PC-9 (cell line): ENCODE data around the gene C1QL3. TPM values are rescaled to one million over a fixed set of nuclear protein-coding genes. Genes with fewer than 3 reads are reported as not detected.
A peak's percentile ranks its signal among the peaks of the same experiment; 100 is the strongest.

Experiments
- BruUV-seq: library from RNA; stranded (reverse); fragments of 400-500 nt; replicated peaks from 2 replicates; lab custom pipeline; 2021; lab: Mats Ljungman, UMichigan
- CTCF ChIA-PET: fragments of 300-600 bp; sonication (Branson Sonifier 250); formaldehyde crosslinking; loops from one replicate; lab custom pipeline; 2022; ENCODE audit warnings: antibody characterized with exemption; lab: Charles Lee
- POLR2A ChIA-PET: fragments of 300-600 bp; sonication (Branson Sonifier 250); formaldehyde crosslinking; loops from one replicate; lab custom pipeline; 2022; ENCODE audit warnings: antibody characterized with exemption; ENCODE audit not compliant: unreplicated experiment; lab: Charles Lee
- DNase-seq, 2 experiments: peaks; one replicate each; pipeline versions ENCODE4 v3.0.0 to v3.0.0-alpha.2; 2015 to 2022; ENCODE audit warnings: mixed read lengths in 1 of 2
- H2AFZ ChIP-seq: fragments of 200-600 bp; sonication (generic); 2 replicates; pipeline ENCODE4 v1.8.1; 2017; ENCODE audit warnings: antibody characterized with exemption
- H3F3A ChIP-seq: fragments of 200-600 bp; sonication (generic); 2 replicates; pipeline ENCODE4 v1.8.1; 2017; ENCODE audit warnings: antibody characterized with exemption, mild to moderate bottlenecking, low read depth; ENCODE audit not compliant: insufficient read depth
- H3K27ac ChIP-seq: fragments of 200-600 bp; sonication (generic); 2 replicates; pipeline ENCODE4 v1.6.1; 2016; ENCODE audit warnings: mixed run types
- H3K27me3 ChIP-seq: fragments of 200-600 bp; sonication (generic); 2 replicates; pipeline ENCODE4 v1.6.1; 2016; ENCODE audit warnings: low read depth, mixed run types; ENCODE audit not compliant: insufficient read depth
- H3K36me3 ChIP-seq: fragments of 200-600 bp; sonication (generic); 2 replicates; pipeline ENCODE4 v1.6.1; 2016; ENCODE audit warnings: low read depth, mixed run types
- H3K4me1 ChIP-seq: fragments of 200-600 bp; sonication (generic); replicated peaks from 2 replicates; pipeline ENCODE4 v1.6.1; 2016; ENCODE audit warnings: mixed run types; ENCODE audit not compliant: insufficient read depth
- H3K4me2 ChIP-seq: fragments of 200-600 bp; sonication (generic); 2 replicates; pipeline ENCODE4 v1.6.1; 2017; ENCODE audit warnings: mixed run types
- H3K4me3 ChIP-seq: fragments of 200-600 bp; sonication (generic); 2 replicates; pipeline ENCODE4 v1.6.1; 2016; ENCODE audit warnings: mixed run types
- H3K79me2 ChIP-seq: fragments of 200-600 bp; sonication (generic); 2 replicates; pipeline ENCODE4 v1.6.1; 2017; ENCODE audit warnings: low read depth, mixed run types
- H3K9me2 ChIP-seq: fragments of 200-600 bp; sonication (generic); 2 replicates; pipeline ENCODE4 v1.8.1; 2017; ENCODE audit warnings: mild to moderate bottlenecking; ENCODE audit not compliant: insufficient read depth
- H3K9me3 ChIP-seq: fragments of 200-600 bp; sonication (generic); 2 replicates; pipeline ENCODE4 v1.8.1; 2016; ENCODE audit warnings: low read depth; ENCODE audit not compliant: insufficient read depth
- H4K20me1 ChIP-seq: fragments of 200-600 bp; sonication (generic); 2 replicates; pipeline ENCODE4 v1.8.1; 2017; ENCODE audit not compliant: insufficient read depth
- CTCF ChIP-seq: fragments of 200-600 bp; sonication (generic); conservative IDR thresholded peaks from 2 replicates; pipeline ENCODE4 v1.6.1; 2017; ENCODE audit warnings: mixed run types, antibody characterized with exemption, mild to moderate bottlenecking, moderate library complexity
- EZH2 ChIP-seq: fragments of 200-600 bp; sonication (generic); IDR thresholded peaks from 2 replicates; pipeline ENCODE4 v1.8.0; 2017; ENCODE audit warnings: antibody characterized with exemption, low read depth
- intact Hi-C: fragments of 100-400 bp; cut with micrococcal nuclease; formaldehyde crosslinking; loops from one replicate; pipeline ENCODE4 v1.10.0; 2022; ENCODE audit not compliant: unreplicated experiment
- total RNA-seq: library from RNA; stranded (reverse); gene quantifications from 2 replicates; pipeline ENCODE4 v1.2.3, GENCODE V29; 2021

The C1QL3 gene
- total RNA-seq, 1 experiment from 2014 or later = not detected

- CTCF ChIA-PET = no interaction called here
- no TSS peak for BruUV-seq
Measured at GRCh38 chr10:16547973-16548372, 26.3 kb upstream of the C1QL3 start.

GRCh38 chr10:16545116-16545736 is 23.5 kb upstream of the C1QL3 start:
- Histone ChIP-seq H3F3A (no peaks in the 10 kb centered on the region), H3K27ac (no peak overlapping the region), H3K27me3 (no peaks in the 10 kb centered on the region), H3K9me2 (no peaks in the 10 kb centered on the region), H3K9me3 (no peaks in the 10 kb centered on the region), H4K20me1 (no peaks in the 10 kb centered on the region), H3K79me2 (no peaks in the 10 kb centered on the region), H3K4me3 (no peak overlapping the region), H3K4me2 (no peak overlapping the region), H3K36me3 (no peaks in the 10 kb centered on the region), H3K4me1 (no peaks in the 10 kb centered on the region), H2AFZ (no peak overlapping the region)
- ChIA-PET POLR2A (no interaction called here), CTCF (no interaction called here)
- BruUV-seq = no TSS peak
- TF ChIP-seq CTCF (peak; percentile 62), EZH2 (no peak)
- intact Hi-C loops = loop anchor here (10.0 kb wide), 1 partner anchor 640 kb away; no protein-coding TSS in a partner anchor
- peak in 1 of 2 experiments; percentile 37 for DNase-seq

More at GRCh38 chr10:16547973-16548372, 26.3 kb upstream of the C1QL3 start:
- DNase-seq = no peak
- Histone ChIP-seq H3K9me2 (no peaks in the 10 kb centered on the region), H3F3A (no peaks in the 10 kb centered on the region), H3K4me1 (no peaks in the 10 kb centered on the region), H4K20me1 (no peaks in the 10 kb centered on the region), H3K27ac (no peak overlapping the region), H3K9me3 (no peaks in the 10 kb centered on the region), H3K4me3 (no peak overlapping the region), H3K36me3 (no peaks in the 10 kb centered on the region), H3K4me2 (no peak overlapping the region), H3K79me2 (no peaks in the 10 kb centered on the region), H3K27me3 (no peaks in the 10 kb centered on the region), H2AFZ (no peak overlapping the region)
- intact Hi-C loops = loop anchor here (10.0 kb wide), 1 partner anchor 643 kb away; no protein-coding TSS in a partner anchor
- POLR2A ChIA-PET = no interaction called here
- TF ChIP-seq EZH2 = no peak
- TF ChIP-seq CTCF = no peak

GRCh38 chr10:16544591-16544990 is 22.9 kb upstream of the C1QL3 start:
- no peak overlapping the region for H3K4me2 ChIP-seq
- BruUV-seq = no TSS peak
- DNase-seq = no peak
- intact Hi-C loops = loop anchor here (10.0 kb wide), 1 partner anchor 640 kb away; no protein-coding TSS in a partner anchor
- no peaks in the 10 kb centered on the region for H3K36me3 ChIP-seq
- no peaks in the 10 kb centered on the region for H3K9me2 ChIP-seq
- no peaks in the 10 kb centered on the region for H3F3A ChIP-seq
- no peak overlapping the region for H2AFZ ChIP-seq
- H3K9me3 ChIP-seq = no peaks in the 10 kb centered on the region
- no peaks in the 10 kb centered on the region for H3K27me3 ChIP-seq
- H3K79me2 ChIP-seq = no peaks in the 10 kb centered on the region
- H3K4me3 ChIP-seq = no peak overlapping the region
- POLR2A ChIA-PET = no interaction called here
- H4K20me1 ChIP-seq = no peaks in the 10 kb centered on the region
- CTCF ChIA-PET = interaction anchor here (0.6 kb wide), 1 partner anchor 96 kb away, joined by 3 read pairs; no protein-coding TSS in a partner anchor
- no peak overlapping the region for H3K27ac ChIP-seq
- TF ChIP-seq CTCF = no peak
- TF ChIP-seq EZH2 = no peak
- no peaks in the 10 kb centered on the region for H3K4me1 ChIP-seq
